Adrenal gland (tissue), 5 donors: ENCODE data around the gene NNAT.

Experiments
- POLR2A ChIP-seq, 2 donors: fragments of 450-650 bp; IDR thresholded peaks; one replicate each; pipeline ENCODE4 v1.6.1; 2017; ENCODE audit warnings: antibody characterized with exemption in 2 of 2, mild to moderate bottlenecking in 2 of 2, moderate library complexity in 1 of 2
- TF ChIP-seq, protein P1 (sequence below), 6 experiments: fragments of 450-650 bp in 4 of 6; fragments of 200-600 bp in 2 of 6; sonication (generic) in 1 of 6; IDR thresholded peaks; 1 replicate in 5 of 6; 2 replicates in 1 of 6; pipeline versions ENCODE4 v1.5.1 to v1.8.0; 2016 to 2021; ENCODE audit warnings: antibody characterized with exemption in 6 of 6, mild to moderate bottlenecking in 2 of 6, moderate library complexity in 1 of 6
- donor health status: DM: no; HTN: no; CAD: no.

DNA sequence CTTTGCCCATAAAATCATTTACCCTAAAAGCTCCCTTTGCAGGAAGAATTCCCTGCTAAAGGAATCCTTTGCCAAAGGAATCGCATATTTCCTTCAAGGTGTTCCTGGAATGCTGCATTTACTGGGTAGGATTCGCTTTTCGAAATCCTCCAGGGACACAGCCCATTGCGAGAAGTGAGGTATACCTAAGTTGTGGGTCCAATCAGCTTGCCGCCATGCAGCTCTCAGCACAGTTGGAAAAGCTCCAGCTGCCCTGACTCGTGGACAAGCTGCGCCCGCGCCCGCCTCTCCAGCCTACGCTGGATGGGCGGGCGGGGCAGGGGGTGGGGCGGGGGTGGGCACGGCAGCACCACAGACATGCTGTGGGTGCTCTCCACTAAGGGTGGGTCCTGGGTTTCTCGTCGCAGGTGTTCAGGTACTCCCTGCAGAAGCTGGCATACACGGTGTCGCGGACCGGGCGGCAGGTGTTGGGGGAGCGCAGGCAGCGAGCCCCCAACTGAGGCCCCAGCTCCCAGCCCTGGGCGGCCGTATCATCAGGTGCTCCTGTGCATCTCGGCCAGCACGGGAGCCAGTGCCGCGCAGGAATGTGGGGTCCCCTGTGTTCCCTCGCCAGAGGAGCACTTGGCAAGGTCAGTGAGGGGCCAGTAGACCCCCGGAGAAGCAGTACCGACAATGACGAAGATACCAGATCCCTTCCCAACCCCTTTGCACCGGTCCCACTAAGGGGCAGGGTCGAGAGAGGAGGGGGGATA, 1.4 kb downstream of the NNAT start:
- no peak for TF ChIP-seq POLR2A (IDR thresholded peaks at IDR 0.05)
- TF ChIP-seq, protein P1, sequence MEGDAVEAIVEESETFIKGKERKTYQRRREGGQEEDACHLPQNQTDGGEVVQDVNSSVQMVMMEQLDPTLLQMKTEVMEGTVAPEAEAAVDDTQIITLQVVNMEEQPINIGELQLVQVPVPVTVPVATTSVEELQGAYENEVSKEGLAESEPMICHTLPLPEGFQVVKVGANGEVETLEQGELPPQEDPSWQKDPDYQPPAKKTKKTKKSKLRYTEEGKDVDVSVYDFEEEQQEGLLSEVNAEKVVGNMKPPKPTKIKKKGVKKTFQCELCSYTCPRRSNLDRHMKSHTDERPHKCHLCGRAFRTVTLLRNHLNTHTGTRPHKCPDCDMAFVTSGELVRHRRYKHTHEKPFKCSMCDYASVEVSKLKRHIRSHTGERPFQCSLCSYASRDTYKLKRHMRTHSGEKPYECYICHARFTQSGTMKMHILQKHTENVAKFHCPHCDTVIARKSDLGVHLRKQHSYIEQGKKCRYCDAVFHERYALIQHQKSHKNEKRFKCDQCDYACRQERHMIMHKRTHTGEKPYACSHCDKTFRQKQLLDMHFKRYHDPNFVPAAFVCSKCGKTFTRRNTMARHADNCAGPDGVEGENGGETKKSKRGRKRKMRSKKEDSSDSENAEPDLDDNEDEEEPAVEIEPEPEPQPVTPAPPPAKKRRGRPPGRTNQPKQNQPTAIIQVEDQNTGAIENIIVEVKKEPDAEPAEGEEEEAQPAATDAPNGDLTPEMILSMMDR (IDR thresholded peaks at IDR 0.05), result no peak
